B cell (primary cell): ENCODE measurements around the gene GUCD1. TPM values are rescaled to one million over a fixed set of nuclear protein-coding genes. Genes with fewer than 3 reads are reported as not detected.

Experiments
- ATAC-seq: fragments of 200-7000 bp; cut with Tn5 transposase; one replicate; pipeline ENCODE4 v1.10.0; 2021; ENCODE audit warnings: low read depth, mild to moderate bottlenecking, moderate number of reproducible peaks, moderate library complexity
- CTCF ChIA-PET: fragments of 350-600 bp; sonication (Branson Sonifier 250); formaldehyde crosslinking; loops from one replicate; lab custom pipeline; 2021; ENCODE audit warnings: antibody characterized with exemption, inconsistent platforms; lab: Charles Lee
- POLR2A ChIA-PET: fragments of 350-600 bp; sonication (Branson Sonifier 250); formaldehyde crosslinking; loops from one replicate; lab custom pipeline; 2021; ENCODE audit warnings: antibody characterized with exemption; lab: Charles Lee
- DNase-seq: peaks from one replicate; pipeline ENCODE4 v3.0.0; 2013
- H2AFZ ChIP-seq: 2 replicates; pipeline ENCODE4 v1.6.1; 2012; ENCODE audit warnings: mild to moderate bottlenecking, low read depth, low read length; ENCODE audit not compliant: insufficient read depth, poor library complexity, severe bottlenecking
- H3K27ac ChIP-seq, 2 donors: 1 replicate in 1 of 2; 2 replicates in 1 of 2; pipeline ENCODE4 v1.5.1; 2012 to 2013; ENCODE audit warnings: low read length in 2 of 2, mild to moderate bottlenecking in 2 of 2, moderate library complexity in 1 of 2
- H3K27me3 ChIP-seq, 4 experiments: fragments of 200-600 bp in 1 of 4; sonication (generic) in 1 of 4; replicated peaks in 1 of 4; 1 replicate in 2 of 4; 2 replicates in 2 of 4; pipeline versions ENCODE4 v1.6.1 to v1.7.0; 2013 to 2016; ENCODE audit warnings: low read length in 3 of 4, mild to moderate bottlenecking in 2 of 4, mixed read lengths in 1 of 4, moderate library complexity in 1 of 4; ENCODE audit not compliant: insufficient read depth in 4 of 4, control insufficient read depth in 3 of 4; ENCODE audit errors: control extremely low read depth in 1 of 4
- H3K36me3 ChIP-seq, 2 experiments: replicated peaks in 1 of 2; 1 replicate in 1 of 2; 2 replicates in 1 of 2; pipeline versions ENCODE4 v1.6.1 to v1.7.1; 2013; ENCODE audit warnings: low read length in 1 of 2; ENCODE audit not compliant: insufficient read depth in 2 of 2, control insufficient read depth in 1 of 2; ENCODE audit errors: control extremely low read depth in 1 of 2, extremely low read depth in 1 of 2
- H3K4me1 ChIP-seq, 2 donors: fragments of 200-600 bp in 1 of 2; sonication (generic) in 1 of 2; 1 replicate in 1 of 2; 2 replicates in 1 of 2; pipeline versions ENCODE4 v1.5.1 to v1.6.1; 2013 to 2017; ENCODE audit warnings: low read length in 2 of 2; ENCODE audit not compliant: control insufficient read depth in 2 of 2, insufficient read depth in 2 of 2
- H3K4me2 ChIP-seq: replicated peaks from 2 replicates; pipeline ENCODE3; 2012; ENCODE audit warnings: mild to moderate bottlenecking, low read depth, low read length; ENCODE audit not compliant: poor library complexity, severe bottlenecking
- H3K4me3 ChIP-seq, 5 experiments: fragments of 200-600 bp in 1 of 5; sonication (generic) in 1 of 5; 1 replicate in 3 of 5; 2 replicates in 2 of 5; pipeline versions ENCODE4 v1.5.1 to v1.7.0; 2011 to 2016; ENCODE audit warnings: low read length in 4 of 5, mild to moderate bottlenecking in 4 of 5, low read depth in 2 of 5, control low read depth in 1 of 5, moderate library complexity in 1 of 5; ENCODE audit not compliant: insufficient read depth in 1 of 5; ENCODE audit errors: control extremely low read depth in 1 of 5, extremely low read depth in 1 of 5
- H3K79me2 ChIP-seq: fragments of 200-600 bp; sonication (generic); one replicate; pipeline ENCODE4 v1.6.0; 2016; ENCODE audit warnings: low read length; ENCODE audit not compliant: control insufficient read depth, insufficient read depth
- H3K9ac ChIP-seq: fragments of 200-600 bp; sonication (generic); 2 replicates; pipeline ENCODE4 v1.6.1; 2017; ENCODE audit warnings: mild to moderate bottlenecking, low read length, moderate library complexity
- H3K9me3 ChIP-seq, 3 donors: one replicate each; pipeline versions ENCODE4 v1.6.1 to v1.7.1; 2013; ENCODE audit warnings: low read length in 2 of 3; ENCODE audit not compliant: control insufficient read depth in 2 of 3, insufficient read depth in 1 of 3; ENCODE audit errors: control extremely low read depth in 1 of 3
- H4K20me1 ChIP-seq: 2 replicates; pipeline ENCODE4 v1.6.0; 2012; ENCODE audit warnings: mild to moderate bottlenecking, low read length; ENCODE audit not compliant: insufficient read depth, control insufficient read depth, poor library complexity, severe bottlenecking
- H3K27ac Mint-ChIP-seq: one replicate; pipeline ENCODE4 v1.8.0; 2021; ENCODE audit warnings: mixed read lengths
- H3K27me3 Mint-ChIP-seq: one replicate; pipeline ENCODE4 v1.8.0; 2021; ENCODE audit warnings: mixed read lengths
- H3K4me1 Mint-ChIP-seq: one replicate; pipeline ENCODE4 v1.8.0; 2021; ENCODE audit warnings: mixed read lengths
- H3K4me3 Mint-ChIP-seq: one replicate; pipeline ENCODE4 v1.8.0; 2021; ENCODE audit warnings: mixed read lengths
- H3K9me3 Mint-ChIP-seq: one replicate; pipeline ENCODE4 v1.8.0; 2022; ENCODE audit warnings: mixed read lengths; ENCODE audit not compliant: insufficient read depth
- CTCF ChIP-seq: fragments of 200-600 bp; IDR thresholded peaks from one replicate; pipeline ENCODE4 v1.8.0; 2022; ENCODE audit warnings: antibody characterized with exemption, mild to moderate bottlenecking
- EZH2 ChIP-seq: IDR thresholded peaks from 2 replicates; pipeline ENCODE4 v1.6.1; 2012; ENCODE audit warnings: borderline replicate concordance, low read depth, mild to moderate bottlenecking, moderate library complexity, low read length; ENCODE audit not compliant: insufficient read depth, poor library complexity, severe bottlenecking
- WGBS: methylation state at CpG from one replicate; pipeline ENCODE4 v1.1.5; 2013; ENCODE audit warnings: missing lambda C conversion rate; ENCODE audit not compliant: insufficient coverage; 5-methylcytosine and 5-hydroxymethylcytosine counted together
- intact Hi-C: fragments of 100-400 bp; cut with micrococcal nuclease; formaldehyde crosslinking; loops from one replicate; pipeline ENCODE4 v1.10.0; 2022
- polyA plus RNA-seq: library from polyadenylated mRNA; depleted of rRNA; stranded (reverse); fragments of >200 nt; gene quantifications from 2 replicates; pipeline ENCODE4 v1.2.3, GENCODE V29; 2012
- total RNA-seq, 2 donors: library from RNA; stranded (reverse); fragments of 120-200 nt in 1 of 2; gene quantifications; 1 replicate in 1 of 2; 2 replicates in 1 of 2; pipeline versions ENCODE4 v1.2.3 to v1.2.4, GENCODE V29; 2013 to 2022

The GUCD1 gene
- total and polyA plus RNA-seq, 2 donors (not counting 1 experiment from before 2014, with no cell fraction given): 257 to 378 TPM

- Histone ChIP-seq H4K20me1 (no peaks in the 10 kb centered on the region), H3K4me1 (no peaks in the 10 kb centered on the region), H3K4me2 (no peak overlapping the region), H3K4me3 (no peak overlapping the region), H3K36me3 (no peaks in the 10 kb centered on the region), H3K27ac (no peak overlapping the region), H3K9me3 (no peaks in the 10 kb centered on the region), H3K27me3 (no peaks in the 10 kb centered on the region), H2AFZ (no peak overlapping the region), H3K79me2 (no peaks in the 10 kb centered on the region), H3K9ac (no peak overlapping the region)
- intact Hi-C loops: no loop called here
- Mint-ChIP-seq H3K9me3 (no peaks in the 10 kb centered on the region), H3K4me1 (no peaks in the 10 kb centered on the region), H3K4me3 (no peak overlapping the region), H3K27ac (no peak overlapping the region), H3K27me3 (no peaks in the 10 kb centered on the region)
- POLR2A ChIA-PET: no interaction called here
- no peak for TF ChIP-seq CTCF
- TF ChIP-seq EZH2: no peak
- 87% methylated on average over 15 of the region's 19 CpGs for WGBS
- DNase-seq: no peak
- ATAC-seq: no peak
- CTCF ChIA-PET: no interaction called here
Measured at GRCh38 chr22:24583221-24584165, 28.6 kb upstream of the GUCD1 start.
